GM10266 (cell line): ENCODE measurements around the gene LHFPL3.

Experiments
- DNase-seq: peaks from one replicate; pipeline ENCODE4 v3.0.0; 2012; ENCODE audit errors: extremely low spot score
- TF ChIP-seq, protein P1 (sequence below): IDR thresholded peaks from 2 replicates; pipeline ENCODE4 v1.5.1; 2012; ENCODE audit warnings: mild to moderate bottlenecking, low read depth; ENCODE audit not compliant: control insufficient read depth, insufficient read depth; ENCODE audit errors: missing control alignments

The LHFPL3 gene

DNA sequence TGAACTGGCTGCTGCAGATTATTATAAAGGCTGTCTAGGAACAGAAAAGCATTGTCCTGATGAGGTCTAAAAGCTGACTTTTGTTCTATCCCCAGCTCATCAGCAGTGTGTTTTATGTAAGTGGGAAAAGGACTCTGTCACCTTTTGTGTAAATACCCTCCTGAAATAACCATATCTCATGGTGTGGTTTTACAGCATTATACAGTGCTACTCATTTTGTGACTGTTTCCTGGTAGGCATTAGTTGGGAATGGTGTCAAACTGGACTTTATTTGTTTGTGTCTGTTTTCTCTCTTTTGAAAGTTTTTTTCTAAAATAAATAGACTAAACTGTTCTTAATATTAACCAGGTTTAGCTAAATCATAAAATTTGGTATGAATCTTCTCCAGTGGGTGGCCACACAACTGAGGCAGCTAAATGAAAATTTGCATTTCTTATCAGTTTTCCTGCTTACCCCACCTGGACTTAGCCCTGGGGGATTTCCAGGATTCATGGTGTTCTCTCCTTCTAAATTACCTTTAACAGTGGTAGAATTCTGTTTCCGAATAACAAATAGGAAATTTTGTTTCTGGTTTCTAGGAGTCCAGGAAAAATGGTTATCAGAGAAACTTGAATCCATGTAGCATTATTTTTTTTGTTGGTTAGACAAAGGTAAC lies 140.9 kb downstream of the LHFPL3 start:
- DNase-seq: no peak
- TF ChIP-seq, protein P1, sequence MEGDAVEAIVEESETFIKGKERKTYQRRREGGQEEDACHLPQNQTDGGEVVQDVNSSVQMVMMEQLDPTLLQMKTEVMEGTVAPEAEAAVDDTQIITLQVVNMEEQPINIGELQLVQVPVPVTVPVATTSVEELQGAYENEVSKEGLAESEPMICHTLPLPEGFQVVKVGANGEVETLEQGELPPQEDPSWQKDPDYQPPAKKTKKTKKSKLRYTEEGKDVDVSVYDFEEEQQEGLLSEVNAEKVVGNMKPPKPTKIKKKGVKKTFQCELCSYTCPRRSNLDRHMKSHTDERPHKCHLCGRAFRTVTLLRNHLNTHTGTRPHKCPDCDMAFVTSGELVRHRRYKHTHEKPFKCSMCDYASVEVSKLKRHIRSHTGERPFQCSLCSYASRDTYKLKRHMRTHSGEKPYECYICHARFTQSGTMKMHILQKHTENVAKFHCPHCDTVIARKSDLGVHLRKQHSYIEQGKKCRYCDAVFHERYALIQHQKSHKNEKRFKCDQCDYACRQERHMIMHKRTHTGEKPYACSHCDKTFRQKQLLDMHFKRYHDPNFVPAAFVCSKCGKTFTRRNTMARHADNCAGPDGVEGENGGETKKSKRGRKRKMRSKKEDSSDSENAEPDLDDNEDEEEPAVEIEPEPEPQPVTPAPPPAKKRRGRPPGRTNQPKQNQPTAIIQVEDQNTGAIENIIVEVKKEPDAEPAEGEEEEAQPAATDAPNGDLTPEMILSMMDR: no peak

DNA sequence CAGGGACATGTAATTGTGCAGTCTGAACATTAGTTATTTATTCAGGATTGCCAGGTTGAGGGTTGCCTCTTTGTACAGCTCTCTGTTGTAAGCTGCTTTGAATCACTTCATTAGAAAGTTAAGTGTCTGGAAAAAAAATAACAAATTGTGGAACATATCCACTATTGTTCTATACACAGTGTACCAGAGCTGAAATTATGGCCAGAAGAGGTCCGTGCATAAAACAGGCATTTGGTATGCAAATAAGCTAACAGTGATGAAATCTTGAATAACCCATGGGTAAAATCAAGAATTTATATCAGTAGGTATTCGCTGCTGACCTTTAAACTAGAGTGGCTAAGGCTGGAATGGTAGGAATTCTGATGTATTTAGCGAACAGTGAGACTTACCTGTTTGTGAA lies 152.1 kb downstream of the LHFPL3 start:
- no peak for DNase-seq
- TF ChIP-seq, protein P1: no peak

DNA sequence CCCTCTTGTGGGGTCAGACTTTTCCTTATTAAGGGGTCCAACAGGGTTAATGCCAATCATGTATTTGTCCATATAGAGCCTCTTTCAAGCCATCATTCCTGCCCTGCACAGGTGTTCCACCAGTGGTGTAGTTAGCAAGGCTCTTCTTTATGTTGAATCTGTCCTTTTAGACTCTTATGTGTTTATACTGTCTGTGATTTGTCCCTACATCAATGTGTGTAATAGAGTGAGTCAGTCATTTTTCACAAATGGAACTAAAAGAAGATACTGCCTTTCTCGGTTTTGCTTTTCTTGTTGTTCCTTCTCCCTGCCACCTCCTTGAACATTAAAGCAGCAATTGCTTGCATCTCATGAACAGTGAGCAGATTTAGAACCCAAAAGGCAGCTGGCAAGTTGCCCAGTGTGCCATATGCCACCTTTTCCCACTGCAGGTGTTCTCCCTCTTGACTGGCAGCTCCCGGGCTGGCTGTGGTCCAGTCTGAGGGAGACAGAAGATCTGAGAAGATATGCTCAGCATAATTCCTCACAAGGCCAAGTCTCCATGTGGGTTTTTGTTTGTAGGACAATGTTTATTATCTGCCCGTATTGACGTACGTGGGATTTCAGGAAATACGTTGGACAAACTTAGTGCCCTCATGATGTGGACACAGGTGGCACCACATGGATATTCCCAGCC lies 154.1 kb downstream of the LHFPL3 start:
- TF ChIP-seq, protein P1: no peak
- no peak for DNase-seq

DNA sequence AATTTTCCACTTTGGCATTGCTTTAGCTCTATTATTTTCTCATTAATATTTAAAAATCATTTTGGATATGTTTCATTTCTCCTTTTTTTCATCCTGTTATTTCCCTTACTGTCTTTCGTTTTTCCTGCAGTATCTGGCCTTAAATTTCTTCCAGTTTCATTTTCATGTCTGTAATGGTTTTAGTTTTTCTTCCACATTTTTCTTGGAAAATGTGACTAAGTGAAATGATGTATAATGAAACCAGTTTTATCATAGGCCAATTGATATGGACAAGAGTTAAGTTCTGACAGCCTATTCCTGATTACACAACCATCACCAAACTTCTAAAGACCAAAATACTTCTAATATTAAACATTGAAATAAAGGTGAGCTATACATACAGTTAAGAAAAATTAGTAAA lies 158.5 kb downstream of the LHFPL3 start:
- DNase-seq: no peak
- TF ChIP-seq, protein P1: no peak

DNA sequence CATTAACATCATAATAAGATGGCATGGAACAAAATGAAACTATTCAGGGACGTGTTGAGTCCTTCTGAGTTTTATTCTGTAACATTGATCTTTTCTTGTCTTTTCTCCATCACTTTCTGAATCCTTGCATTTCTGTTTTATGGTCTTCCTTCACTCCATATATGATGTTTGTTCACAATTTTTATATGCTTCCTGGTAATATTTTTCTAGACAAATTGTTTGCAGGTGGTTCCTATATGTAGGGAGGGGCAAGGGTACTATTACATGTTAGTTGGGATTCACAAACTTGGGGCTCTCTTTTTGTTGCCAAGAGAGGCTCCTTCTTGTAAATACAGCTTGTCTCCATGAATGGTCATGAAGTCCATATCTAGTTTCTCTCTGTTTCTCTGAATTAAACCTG lies 159.2 kb downstream of the LHFPL3 start:
- TF ChIP-seq, protein P1: no peak

DNA sequence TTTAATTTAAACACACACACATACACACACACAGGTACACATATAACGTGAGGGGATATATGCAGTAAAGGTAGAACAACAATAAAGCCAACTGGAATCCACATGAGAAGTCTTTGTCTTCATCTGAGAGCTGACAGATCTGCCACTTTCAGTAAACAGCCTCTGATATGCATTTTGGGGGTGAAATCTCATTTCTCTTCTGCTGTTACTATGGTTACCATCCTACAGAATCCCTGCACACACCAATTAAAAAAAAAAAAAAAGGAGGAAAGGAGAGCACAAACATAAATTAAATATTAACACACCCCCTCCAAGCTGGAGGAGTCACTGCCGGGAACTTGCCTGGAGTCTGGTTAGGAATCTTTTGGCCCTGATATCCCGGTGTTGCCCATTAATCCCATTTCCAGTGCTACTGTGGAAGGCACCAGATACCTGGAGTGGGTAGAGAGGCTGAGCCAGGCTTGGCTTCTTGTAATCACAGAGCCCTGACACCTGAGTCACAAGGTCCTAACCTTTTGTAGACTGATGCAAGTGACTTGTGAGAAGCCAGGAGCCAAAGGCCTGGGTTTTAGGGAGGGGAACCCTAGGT lies 169.1 kb downstream of the LHFPL3 start:
- TF ChIP-seq, protein P1: no peak
- DNase-seq: no peak

More for the DNA sequence above, 159.2 kb downstream of the LHFPL3 start:
- DNase-seq: no peak

DNA sequence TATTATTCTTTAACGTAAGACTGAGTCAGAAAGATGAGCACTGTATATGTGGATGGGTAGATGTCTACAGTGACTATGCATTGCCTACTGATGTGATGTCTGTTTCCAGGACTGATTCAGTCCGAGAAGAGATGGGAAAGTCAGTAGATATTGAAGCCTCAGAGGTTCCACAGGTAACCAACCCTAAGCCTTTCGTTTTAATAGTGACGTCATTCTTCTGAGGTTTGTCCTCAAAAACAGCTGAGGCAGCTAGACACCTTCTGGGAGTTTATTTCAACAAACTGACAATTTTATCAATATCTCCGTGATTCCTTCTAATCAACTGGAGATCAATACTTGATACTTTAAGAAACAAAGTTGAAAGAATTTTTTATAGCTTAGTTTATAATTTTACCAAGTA lies 171.6 kb downstream of the LHFPL3 start:
- TF ChIP-seq, protein P1: no peak

More for the DNA sequence above, 171.6 kb downstream of the LHFPL3 start:
- DNase-seq: no peak
